G401 (cell line): Measurements from ENCODE around the gene DHRSX. TPM values are rescaled to one million over a fixed set of nuclear protein-coding genes. Genes with fewer than 3 reads are reported as not detected.
"Not testable (repeated sequence)": the region's sequence is repeated elsewhere in the genome, so short reads cannot be mapped to it uniquely, and the experiment has no call there.

Source experiments
- DNase-seq: peaks from one replicate; pipeline ENCODE4 v3.0.0-alpha.2; 2015; ENCODE audit warnings: low spot score
- in situ Hi-C: cut with HindIII; loops from 2 replicates; pipeline ENCODE4 v1.10.0; 2016; ENCODE audit warnings: low sequenced_read_pairs, mixed read lengths
- total RNA-seq: library from RNA; depleted of rRNA; stranded (reverse); fragments of >200 nt; shearing (Covaris generic); gene quantifications from 2 replicates; pipeline ENCODE4 v1.2.3, GENCODE V29; 2014

The DHRSX gene
- total RNA-seq, 1 experiment from 2014 or later: 12.9 TPM

DNA sequence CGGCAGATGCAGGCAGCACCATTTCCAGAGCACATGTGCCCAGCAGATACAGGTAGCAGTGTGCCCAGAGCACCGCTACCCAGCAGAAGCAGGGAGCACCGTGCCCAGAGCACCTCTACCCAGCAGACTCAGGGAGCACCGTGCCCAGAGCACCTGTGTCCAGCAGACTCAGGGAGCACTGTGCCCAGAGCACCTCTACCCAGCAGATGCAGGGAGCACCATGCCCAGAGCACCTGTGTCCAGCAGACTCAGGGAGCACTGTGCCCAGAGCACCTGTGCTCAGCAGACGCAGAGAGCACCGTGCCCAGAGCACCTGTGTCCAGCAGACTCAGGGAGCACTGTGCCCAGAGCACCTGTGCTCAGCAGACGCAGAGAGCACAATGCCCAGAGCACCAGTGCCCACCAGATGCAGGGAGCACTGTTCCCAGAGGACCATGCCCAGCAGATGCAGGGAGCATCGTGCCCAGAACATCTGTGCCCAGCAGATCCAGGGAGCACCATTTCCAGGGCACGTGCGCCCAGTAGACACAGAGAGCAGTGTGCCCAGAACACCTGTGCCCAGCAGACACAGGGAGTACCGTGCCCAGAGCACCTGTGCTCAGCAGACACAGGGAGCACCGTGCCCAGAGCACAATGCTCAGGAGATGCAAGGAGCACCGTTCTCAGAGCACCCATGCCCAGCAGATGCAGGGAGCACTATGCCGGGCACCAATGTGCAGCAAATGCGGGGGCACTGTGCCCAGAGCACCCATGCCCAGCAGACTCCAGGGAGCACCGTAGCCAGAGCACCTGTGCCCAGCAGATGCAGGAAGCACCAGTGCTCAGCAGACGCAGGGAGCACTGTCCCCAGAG is 236.4 kb downstream of the DHRSX start:
- DNase-seq: no peak
- in situ Hi-C loops: no loop called here

DNA sequence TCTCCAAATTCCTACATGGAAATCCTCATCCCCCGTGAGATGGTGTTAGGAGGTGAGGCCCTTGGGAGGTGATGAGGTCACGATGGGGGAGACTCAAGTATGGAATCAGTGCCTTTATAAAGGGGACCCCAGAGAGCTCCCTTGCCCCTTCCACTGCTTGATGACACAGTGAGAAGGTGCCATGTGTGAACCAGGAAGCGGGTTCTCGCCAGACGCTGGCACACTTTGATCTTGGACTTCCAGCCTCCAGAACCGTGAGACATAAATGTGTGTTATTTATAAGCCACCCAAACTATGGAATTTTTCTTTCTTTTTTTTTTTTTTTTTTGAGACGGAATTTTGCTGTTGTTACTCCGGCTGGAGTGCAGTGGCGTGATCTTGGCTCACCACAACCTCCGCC is 237.6 kb downstream of the DHRSX start:
- no peak for DNase-seq
- in situ Hi-C loops: no loop called here

DNA sequence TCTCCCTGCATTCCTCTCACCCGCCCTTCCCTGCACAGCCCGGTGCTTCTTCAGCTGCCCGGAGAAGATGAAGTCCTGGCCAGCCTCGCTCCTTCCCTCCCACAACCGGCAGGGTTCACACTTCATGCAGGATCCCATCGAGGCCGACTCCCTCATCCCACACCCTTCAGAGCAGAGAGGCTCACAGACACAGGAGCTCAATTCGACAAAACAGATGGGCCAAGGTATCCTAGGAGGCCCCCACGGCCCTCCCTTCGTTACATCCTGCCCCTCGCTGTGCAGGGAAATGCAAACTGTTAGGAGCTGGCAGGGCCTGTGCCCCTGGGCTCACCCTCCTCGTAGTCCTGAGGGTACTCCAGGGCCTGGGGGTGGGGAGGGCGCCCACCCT is 238.1 kb downstream of the DHRSX start:
- in situ Hi-C loops: no loop called here
- DNase-seq: peak; percentile 65

DNA sequence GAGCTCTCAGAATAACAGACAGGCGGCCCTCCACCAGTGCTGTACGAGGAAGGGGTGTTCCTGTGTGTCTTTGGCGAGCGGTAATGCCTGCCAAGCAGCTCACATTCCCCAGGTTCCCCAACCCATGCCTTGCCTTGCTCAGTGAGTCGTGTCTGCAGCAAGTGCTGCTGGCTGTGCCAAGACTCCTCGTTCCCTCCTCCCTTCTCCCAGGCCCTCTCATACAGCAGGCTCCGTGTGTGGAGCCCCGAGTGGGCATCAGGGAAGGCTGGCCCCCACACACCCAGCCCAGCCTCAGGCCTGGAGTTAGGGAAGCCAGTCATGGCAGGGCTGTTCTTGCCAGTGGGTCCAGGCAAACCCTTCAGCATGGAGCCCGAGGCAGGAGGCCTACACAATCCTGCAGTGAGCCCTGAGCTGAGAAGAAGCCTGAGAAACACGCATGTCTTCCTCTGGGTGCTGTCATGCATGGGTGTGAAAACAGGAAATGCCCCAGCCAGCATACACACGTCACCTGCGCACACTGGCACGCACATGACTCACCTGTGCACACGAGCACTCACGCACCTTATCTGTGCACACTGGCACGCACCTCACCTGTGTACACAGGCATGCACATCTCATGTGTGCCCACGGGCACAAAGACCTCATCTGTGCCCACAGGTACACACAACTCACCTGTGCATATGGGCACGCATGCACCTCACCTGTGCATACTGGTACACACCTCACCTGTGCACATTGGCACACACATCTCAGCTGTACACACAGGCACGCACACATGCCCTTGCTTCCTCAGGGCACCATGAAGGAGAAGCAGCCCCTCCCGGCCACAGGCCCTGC is 238.7 kb downstream of the DHRSX start:
- DNase-seq: peak; percentile 81
- in situ Hi-C loops: no loop called here

DNA sequence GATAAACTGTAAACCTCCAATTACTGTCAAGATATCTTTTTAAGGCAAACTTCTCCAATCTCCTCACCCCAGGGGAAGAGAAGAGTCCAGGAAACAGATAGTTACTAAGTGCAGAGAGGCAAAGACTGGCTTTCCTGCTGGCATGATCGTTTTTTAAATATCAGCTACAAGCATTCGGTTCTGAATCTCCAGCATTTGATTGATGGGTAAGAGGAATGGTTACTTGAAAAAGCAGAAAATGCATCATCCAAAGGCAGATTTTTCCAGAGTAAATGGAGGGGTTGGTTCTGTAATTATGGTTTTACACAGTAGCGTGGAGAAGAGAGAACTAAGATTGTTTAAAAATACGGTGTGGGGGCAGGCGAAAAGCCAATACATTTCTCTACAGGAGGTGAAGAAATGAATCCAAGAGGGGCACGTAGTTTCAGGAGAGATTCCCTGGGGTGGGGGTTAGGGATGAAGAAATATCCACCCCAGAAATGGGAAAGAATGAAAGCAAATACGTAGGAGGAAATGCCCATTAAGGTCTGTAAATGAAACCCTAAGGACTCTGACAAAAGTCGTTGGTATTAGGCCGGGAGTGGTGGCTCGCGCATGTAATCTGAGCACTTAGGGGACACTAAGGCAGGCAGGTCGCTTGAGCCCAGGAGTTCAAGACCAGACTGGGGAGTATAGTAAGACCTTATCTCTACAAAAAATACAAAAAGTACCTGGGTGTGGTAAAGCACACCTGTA is 248.3 kb downstream of the DHRSX start:
- in situ Hi-C loops: no loop called here
- no peak for DNase-seq

DNA sequence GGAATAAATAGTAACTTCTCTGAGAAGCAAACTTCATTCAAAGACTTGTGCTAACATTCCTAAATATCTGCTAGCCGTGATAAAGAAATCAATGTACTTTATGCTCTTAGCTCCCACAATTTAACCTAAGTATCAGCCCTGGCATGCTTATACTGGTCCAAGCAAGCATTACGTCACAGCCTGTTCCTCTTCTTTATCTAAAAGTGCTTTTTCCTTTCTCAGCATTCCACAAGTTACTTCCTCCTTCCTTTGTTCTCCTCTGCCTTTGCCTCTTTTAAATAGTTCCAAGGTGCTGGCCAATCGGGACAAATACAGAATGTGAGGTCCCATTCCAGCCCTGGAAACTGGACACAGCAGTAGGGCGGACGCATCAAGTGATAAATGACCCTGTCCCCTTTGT is 249.6 kb downstream of the DHRSX start:
- in situ Hi-C loops: no loop called here
- no peak for DNase-seq

DNA sequence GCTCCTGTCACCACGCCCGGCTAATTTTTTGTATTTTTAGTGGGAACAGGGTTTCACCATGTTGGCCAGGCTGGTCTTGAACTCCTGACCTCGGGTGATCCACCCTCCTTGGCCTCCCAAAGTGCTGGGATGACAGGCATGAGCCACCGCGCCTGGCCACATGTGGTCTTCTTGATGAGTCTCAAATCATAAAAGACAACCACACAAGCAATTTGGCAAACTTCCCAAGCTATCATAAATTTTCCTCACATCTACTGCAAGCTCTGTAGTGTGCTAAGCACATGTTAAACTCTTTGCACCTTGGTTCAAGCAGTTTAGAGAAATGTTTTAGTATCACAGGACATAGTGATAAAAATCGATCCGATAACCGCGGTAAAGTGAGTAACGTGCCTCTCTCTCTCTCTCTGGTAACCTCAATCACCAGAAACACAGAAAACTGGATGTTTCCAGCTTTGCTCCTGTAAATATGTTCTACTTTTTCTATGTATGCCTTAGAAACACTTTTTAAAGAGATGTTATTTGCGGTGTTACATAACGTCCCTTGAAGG is 256.8 kb downstream of the DHRSX start:
- in situ Hi-C loops: no loop called here
- no peak for DNase-seq

DNA sequence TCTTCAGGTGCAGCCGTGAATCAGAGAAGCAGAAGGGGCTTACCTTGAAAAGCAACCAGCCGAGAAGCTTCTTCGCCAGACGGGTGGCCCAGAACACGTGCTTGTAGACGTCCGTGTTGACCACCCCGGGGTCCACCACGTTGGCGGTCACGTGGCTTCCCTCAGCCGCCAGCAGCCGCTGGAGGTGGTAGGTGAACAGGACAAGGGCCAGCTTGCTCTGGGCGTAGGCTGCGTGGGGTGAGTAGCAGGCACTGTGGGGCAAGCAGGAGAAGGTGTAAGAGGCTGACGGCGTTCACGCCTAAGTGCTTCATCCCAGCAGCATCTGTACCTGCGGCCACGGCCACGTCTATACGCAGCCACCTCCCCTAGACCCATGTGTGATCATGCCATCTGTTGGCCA is 257.8 kb downstream of the DHRSX start:
- in situ Hi-C loops: no loop called here
- no peak for DNase-seq

DNA sequence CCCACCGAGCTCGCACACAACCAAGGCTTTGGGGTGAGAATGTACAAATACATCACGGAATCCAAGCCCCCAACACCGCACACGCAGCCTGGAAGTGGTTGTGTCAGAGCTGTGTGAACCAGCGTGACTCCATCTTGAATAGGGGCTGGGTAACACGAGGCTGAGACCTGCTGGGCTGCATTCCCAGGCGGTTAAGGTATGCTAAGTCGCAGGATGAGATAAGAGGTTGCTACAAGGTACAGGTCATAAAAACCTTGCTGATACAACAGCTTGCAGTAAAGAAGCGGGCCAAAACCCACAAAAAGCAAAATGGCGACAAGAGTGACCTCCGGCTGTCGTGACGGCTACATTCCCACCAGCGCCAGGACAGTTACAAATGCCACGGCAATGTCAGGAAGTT is 258.4 kb downstream of the DHRSX start:
- no peak for DNase-seq
- in situ Hi-C loops: no loop called here

DNA sequence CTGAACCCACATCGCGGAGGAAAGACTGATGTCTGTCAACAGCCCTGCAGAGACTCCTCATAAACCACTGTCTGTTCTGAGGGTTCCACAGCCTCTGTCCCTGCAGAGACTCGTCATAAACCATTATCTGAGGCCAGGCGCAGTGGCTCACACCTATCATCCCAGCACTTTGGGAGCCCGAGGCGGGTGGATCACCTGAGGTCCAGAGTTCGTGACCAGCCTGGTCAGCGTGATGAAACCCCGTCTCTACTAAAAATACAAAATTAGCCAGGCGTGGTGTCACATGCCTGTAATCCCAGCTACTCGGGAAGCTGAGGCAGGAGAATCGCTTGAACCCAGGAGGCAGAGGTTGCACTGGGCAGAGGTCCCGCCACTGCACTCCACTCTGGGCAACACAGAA is 259.3 kb downstream of the DHRSX start:
- in situ Hi-C loops, DNase-seq: not testable (repeated sequence)

DNA sequence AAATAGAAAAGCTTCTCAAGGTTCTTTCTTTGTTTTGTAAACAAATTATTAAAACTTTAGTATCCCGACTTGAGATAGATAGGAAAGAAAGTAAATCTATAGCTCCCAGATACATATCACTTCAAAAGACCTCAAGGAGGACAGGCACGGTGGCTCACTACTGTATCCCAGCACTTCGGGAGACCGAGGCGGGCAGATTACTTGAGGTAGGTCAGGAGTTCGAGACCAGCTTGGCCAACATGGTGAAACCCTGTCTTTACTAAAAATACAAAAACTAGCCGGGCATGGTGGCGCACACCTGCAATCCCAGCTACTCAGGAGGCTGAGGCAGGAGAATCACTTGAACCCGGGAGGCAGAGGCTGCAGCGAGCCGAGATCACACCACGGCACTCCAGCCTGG is 260.0 kb downstream of the DHRSX start:
- DNase-seq, in situ Hi-C loops: not testable (repeated sequence)

DNA sequence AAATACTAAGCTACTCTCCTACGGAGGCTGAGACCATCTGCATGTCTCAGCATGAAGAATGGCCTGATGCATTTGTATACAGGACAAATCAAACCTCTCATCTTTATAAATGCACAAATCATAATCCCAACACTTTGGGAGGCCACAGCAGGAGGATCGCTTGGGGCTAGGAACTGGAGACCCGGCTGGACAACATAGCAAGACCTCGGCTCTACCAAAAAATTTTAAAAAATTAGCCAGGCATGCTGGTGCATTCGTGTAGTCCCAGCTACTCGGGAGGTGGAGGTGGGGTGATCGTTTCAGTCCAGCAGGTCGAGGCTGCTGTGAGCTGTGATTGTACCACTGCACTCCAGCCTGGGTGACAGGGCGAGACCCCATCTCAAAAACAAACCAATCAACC is 262.8 kb downstream of the DHRSX start:
- DNase-seq: no peak
- in situ Hi-C loops: no loop called here

DNA sequence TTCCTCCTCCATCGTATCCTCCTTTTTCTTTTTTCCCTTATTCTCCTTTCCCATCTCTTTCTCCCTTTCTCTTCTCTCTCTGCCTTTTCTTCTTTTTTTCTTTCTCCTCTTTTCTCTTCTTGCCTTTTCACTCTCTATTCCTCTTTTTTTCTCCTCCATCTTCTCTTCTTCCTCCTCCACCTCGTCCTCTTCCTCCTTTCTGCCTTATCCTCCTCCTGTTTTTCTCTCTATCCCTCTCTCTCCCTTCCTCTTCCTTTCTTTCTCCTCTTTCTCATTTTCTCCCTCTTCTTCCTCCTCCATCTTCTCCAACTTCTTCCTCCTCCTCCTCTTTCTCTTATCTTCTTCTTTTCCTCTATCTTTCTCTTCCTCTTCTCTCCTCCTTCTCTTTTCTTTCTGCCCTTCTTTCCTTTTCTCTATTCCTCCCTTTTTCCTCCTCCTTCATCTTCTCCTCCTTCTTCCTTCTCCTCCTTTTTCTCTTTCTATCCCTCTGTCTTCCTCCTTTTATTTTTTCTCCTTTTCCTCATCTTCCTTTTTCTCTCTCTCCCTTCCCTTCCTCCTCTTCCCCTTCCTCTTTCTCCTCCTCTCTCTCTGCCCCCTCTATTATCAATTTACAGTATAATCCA is 269.1 kb downstream of the DHRSX start:
- no peak for DNase-seq
- in situ Hi-C loops: no loop called here

DNA sequence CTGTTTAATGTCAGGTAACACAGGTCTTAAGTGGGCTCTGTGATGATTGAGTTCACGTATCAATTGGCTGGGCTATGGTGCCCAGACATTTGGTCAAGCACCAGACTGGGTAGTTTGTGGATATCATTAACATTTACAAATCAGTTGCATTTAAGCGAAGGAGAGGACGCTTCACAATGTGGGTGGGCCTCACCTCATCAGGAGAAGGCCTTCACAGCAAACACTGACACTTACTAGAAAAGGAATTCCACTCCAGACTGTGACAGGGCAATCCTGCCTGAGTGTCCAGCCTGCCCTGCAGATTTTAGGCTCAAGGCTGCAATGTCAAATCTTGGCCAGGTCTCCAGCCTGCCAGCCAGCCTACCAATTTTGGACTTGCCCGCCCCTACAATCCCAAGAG is 270.3 kb downstream of the DHRSX start:
- in situ Hi-C loops: no loop called here

DNA sequence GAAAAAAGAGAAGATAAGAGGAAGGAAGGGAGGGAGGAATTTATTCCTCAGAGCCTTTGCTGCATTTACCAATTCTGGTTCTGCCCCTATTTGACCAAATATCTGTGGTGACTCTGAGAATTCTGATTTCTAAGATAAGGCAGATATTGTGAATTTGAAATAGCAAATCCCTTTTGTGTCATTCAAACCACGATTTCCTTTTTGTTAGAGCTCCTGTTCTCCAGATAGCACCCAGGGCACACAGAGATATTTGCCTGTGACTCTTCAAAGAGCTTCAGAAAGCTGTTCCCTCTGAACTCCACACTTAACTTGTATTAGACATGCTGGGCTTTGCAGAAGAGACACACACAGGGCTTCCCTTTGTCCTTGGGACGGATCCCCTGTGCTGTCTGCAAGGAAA is 272.2 kb downstream of the DHRSX start:
- no peak for DNase-seq
- in situ Hi-C loops: no loop called here

More for the DNA sequence above, 270.3 kb downstream of the DHRSX start:
- DNase-seq: no peak

DNA sequence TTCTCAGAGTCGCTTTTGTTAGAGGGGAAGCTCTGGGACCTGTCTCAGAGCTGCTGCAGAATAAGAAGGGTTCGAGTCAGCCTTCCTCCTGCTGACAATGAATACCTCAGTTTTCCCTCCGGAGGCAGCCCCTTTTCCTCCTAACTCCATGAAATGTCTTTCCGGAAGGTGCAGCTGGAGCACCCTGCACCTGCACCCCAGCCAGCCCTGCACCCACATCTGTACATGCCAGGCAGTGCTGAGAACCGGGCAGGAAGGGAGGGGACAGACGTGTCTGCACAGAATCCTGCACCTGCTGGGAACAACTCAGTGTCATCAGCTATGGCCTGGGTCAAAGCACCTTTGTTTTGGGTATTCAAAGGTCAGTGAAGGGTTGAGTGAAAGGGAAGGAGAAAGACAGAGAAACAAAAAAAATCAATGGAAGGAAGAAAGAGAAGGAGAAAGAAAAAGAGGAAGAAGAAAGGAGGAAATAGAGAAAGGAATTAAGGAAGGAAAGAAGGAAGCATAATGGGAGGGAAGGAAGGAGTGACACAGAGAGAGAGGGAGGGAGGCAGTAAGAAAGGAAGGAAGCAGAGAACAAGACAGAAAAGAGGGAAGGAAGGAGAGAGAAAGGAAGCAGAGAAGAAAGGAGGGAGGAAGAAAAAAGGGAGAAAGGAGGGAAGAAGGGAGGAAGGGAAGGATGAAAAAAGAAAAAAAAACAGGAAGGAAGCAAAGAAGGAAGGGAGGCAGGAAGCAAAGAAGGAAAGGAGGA is 273.7 kb downstream of the DHRSX start:
- DNase-seq: no peak
- in situ Hi-C loops: no loop called here

DNA sequence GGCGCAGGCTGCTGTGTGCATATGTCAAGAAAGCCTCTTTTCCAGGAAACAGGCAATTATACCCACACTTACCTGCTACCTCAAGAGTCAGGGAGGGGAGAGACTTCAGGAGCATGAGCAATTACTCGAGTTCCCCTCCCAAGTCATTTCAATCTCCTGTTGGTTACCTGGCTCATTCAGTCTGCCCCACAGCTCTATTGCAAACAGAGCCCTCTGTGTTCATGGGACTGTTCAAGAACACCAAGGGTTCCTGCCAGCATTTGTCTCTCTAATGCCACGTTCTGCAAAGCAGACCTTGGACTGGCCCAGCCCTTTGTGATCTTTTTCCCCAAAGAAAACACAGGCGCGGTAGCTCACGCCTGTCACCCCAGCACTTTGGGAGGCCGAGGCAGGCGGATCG is 274.6 kb downstream of the DHRSX start:
- in situ Hi-C loops: no loop called here
- no peak for DNase-seq

DNA sequence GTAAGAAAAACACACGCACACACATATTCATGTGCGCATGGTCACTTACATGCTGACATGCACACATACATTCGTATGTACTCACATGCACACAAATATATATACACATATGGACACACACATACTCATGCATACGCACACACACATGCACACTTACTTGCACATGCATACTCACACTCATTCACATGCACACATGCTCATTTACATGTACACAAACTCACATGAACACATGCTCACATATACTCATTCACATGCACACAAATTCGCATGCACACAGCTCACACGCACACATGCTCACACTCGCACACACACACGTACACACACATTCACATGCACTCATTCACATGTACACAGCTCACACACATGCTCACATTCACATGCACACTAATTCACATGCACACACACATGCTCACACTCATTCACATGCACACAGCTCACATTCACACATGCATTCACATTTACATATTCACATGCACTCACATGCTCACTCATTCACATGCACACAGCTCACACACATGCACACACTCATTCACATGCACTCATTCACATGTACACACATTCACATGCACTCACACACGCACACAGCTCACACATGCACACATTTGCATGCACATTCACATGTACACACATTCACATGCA is 276.1 kb downstream of the DHRSX start:
- DNase-seq: no peak

More for the DNA sequence above, 276.1 kb downstream of the DHRSX start:
- in situ Hi-C loops: no loop called here
